Measurements from ENCODE around the gene TTYH3.

TTYH3 gene

DNA sequence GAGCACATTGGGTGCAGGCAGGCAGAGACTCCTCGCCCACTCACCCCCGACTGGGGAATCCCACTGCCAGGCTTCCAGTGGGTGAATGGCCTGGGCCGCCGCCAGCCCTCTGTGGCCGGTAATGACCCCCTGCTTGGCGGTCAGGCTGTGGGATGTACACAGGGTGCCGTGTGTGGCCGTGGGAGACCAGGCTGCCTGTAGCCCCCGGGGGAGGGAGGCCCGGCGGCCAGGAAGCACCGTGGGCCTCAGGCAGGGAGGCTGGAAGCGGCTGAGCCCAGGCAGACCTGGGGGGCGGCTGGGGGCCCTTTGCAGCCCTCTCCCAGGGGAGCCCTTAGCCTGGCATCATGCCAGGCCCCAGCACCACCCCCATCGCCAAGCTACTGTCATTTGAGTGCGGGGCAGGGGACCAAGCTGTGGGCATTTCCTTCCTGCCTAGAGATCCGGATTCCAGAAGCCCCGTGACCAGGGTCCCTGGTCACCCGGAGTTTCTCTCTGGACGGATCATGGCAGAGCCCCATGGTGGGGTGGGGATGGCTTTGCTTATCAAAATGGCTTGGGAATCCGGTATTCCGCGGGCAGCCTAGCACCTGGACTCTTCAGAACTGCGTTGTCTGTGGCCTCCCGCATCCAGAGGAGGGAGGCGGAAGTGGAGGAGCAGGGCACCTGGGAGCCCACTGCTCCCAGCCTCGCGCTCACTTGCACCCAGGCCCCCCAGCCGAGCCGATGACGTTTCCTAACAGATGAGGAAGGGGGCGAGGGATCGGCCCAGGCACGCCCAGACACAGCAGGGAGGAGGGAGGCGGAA, 1.1 kb downstream of the TTYH3 start (continued):
- no peak for TF ChIP-seq MEIS1 (CRISPR knock-in tag; IDR thresholded peaks at IDR 0.05; ENCODE audit: borderline replicate concordance)
- TF ChIP-seq RBAK (tag by site-specific recombination; IDR thresholded peaks at IDR 0.05) = no peak
- peak; percentile 96 for TF ChIP-seq ZFHX2 (tag by site-specific recombination; conservative IDR thresholded peaks at IDR 0.05)
- TF ChIP-seq, protein P1, sequence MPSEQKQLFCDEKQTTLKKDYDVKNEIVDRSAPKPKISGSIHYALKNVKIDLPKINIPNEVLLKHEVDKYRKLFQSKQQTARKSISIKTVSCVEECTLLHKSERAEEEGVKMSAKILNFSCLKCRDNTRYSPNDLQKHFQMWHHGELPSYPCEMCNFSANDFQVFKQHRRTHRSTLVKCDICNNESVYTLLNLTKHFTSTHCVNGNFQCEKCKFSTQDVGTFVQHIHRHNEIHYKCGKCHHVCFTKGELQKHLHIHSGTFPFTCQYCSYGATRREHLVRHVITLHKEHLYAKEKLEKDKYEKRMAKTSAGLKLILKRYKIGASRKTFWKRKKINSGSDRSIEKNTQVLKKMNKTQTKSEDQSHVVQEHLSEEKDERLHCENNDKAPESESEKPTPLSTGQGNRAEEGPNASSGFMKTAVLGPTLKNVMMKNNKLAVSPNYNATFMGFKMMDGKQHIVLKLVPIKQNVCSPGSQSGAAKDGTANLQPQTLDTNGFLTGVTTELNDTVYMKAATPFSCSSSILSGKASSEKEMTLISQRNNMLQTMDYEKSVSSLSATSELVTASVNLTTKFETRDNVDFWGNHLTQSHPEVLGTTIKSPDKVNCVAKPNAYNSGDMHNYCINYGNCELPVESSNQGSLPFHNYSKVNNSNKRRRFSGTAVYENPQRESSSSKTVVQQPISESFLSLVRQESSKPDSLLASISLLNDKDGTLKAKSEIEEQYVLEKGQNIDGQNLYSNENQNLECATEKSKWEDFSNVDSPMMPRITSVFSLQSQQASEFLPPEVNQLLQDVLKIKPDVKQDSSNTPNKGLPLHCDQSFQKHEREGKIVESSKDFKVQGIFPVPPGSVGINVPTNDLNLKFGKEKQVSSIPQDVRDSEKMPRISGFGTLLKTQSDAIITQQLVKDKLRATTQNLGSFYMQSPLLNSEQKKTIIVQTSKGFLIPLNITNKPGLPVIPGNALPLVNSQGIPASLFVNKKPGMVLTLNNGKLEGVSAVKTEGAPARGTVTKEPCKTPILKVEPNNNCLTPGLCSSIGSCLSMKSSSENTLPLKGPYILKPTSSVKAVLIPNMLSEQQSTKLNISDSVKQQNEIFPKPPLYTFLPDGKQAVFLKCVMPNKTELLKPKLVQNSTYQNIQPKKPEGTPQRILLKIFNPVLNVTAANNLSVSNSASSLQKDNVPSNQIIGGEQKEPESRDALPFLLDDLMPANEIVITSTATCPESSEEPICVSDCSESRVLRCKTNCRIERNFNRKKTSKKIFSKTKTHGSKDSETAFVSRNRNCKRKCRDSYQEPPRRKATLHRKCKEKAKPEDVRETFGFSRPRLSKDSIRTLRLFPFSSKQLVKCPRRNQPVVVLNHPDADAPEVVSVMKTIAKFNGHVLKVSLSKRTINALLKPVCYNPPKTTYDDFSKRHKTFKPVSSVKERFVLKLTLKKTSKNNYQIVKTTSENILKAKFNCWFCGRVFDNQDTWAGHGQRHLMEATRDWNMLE (tag by site-specific recombination; conservative IDR thresholded peaks at IDR 0.05; ENCODE audit: low read depth) = no peak
- TF ChIP-seq ZNF146 (tag by site-specific recombination; IDR thresholded peaks at IDR 0.05) = no peak
- peak; percentile 69 for TF ChIP-seq SP2 (tag by site-specific recombination; IDR thresholded peaks at IDR 0.05)
- TF ChIP-seq, protein P2, sequence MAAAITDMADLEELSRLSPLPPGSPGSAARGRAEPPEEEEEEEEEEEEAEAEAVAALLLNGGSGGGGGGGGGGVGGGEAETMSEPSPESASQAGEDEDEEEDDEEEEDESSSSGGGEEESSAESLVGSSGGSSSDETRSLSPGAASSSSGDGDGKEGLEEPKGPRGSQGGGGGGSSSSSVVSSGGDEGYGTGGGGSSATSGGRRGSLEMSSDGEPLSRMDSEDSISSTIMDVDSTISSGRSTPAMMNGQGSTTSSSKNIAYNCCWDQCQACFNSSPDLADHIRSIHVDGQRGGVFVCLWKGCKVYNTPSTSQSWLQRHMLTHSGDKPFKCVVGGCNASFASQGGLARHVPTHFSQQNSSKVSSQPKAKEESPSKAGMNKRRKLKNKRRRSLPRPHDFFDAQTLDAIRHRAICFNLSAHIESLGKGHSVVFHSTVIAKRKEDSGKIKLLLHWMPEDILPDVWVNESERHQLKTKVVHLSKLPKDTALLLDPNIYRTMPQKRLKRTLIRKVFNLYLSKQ (tag by site-specific recombination; IDR thresholded peaks at IDR 0.05; ENCODE audit: borderline replicate concordance) = no peak
- TF ChIP-seq ZNF324 (tag by site-specific recombination; IDR thresholded peaks at IDR 0.05) = no peak; the same call in 1 of the 2 replicates
- TF ChIP-seq, protein P3, sequence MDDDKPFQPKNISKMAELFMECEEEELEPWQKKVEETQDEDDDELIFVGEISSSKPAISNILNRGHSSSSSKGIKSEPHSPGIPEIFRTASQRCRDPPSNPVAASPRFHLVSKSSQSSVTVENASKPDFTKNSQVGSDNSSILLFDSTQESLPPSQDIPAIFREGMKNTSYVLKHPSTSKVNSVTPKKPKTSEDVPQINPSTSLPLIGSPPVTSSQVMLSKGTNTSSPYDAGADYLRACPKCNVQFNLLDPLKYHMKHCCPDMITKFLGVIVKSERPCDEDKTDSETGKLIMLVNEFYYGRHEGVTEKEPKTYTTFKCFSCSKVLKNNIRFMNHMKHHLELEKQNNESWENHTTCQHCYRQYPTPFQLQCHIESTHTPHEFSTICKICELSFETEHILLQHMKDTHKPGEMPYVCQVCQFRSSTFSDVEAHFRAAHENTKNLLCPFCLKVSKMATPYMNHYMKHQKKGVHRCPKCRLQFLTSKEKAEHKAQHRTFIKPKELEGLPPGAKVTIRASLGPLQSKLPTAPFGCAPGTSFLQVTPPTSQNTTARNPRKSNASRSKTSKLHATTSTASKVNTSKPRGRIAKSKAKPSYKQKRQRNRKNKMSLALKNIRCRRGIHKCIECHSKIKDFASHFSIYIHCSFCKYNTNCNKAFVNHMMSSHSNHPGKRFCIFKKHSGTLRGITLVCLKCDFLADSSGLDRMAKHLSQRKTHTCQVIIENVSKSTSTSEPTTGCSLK (tag by site-specific recombination; IDR thresholded peaks at IDR 0.05) = no peak
- TF ChIP-seq ZBTB21 (tag by site-specific recombination; IDR thresholded peaks at IDR 0.05) = no peak; the same call in 1 of the 2 replicates
- TF ChIP-seq, protein P4, sequence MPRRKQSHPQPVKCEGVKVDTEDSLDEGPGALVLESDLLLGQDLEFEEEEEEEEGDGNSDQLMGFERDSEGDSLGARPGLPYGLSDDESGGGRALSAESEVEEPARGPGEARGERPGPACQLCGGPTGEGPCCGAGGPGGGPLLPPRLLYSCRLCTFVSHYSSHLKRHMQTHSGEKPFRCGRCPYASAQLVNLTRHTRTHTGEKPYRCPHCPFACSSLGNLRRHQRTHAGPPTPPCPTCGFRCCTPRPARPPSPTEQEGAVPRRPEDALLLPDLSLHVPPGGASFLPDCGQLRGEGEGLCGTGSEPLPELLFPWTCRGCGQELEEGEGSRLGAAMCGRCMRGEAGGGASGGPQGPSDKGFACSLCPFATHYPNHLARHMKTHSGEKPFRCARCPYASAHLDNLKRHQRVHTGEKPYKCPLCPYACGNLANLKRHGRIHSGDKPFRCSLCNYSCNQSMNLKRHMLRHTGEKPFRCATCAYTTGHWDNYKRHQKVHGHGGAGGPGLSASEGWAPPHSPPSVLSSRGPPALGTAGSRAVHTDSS (tag by site-specific recombination; IDR thresholded peaks at IDR 0.05) = no peak
- TF ChIP-seq, protein P5, sequence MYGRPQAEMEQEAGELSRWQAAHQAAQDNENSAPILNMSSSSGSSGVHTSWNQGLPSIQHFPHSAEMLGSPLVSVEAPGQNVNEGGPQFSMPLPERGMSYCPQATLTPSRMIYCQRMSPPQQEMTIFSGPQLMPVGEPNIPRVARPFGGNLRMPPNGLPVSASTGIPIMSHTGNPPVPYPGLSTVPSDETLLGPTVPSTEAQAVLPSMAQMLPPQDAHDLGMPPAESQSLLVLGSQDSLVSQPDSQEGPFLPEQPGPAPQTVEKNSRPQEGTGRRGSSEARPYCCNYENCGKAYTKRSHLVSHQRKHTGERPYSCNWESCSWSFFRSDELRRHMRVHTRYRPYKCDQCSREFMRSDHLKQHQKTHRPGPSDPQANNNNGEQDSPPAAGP (tag by site-specific recombination; IDR thresholded peaks at IDR 0.05) = 0 out of 2 replicates have a peak, but pooled peaks have one; percentile 60
- TF ChIP-seq PRDM1 (tag by site-specific recombination; IDR thresholded peaks at IDR 0.05) = no peak
- TF ChIP-seq ZNF311 (tag by site-specific recombination; IDR thresholded peaks at IDR 0.05; ENCODE audit: borderline replicate concordance) = no peak
- no peak for TF ChIP-seq HOXD13 (CRISPR knock-in tag; IDR thresholded peaks at IDR 0.05; ENCODE audit: borderline replicate concordance)
- TF ChIP-seq KLF1 (tag by site-specific recombination; IDR thresholded peaks at IDR 0.05) = peak; percentile 67; the same call in 1 of the 2 replicates
- TF ChIP-seq ZNF350 (tag by site-specific recombination; IDR thresholded peaks at IDR 0.05) = no peak
- TF ChIP-seq ZNF335 (tag by site-specific recombination; conservative IDR thresholded peaks at IDR 0.05) = peak; percentile 81
- TF ChIP-seq, protein P6, sequence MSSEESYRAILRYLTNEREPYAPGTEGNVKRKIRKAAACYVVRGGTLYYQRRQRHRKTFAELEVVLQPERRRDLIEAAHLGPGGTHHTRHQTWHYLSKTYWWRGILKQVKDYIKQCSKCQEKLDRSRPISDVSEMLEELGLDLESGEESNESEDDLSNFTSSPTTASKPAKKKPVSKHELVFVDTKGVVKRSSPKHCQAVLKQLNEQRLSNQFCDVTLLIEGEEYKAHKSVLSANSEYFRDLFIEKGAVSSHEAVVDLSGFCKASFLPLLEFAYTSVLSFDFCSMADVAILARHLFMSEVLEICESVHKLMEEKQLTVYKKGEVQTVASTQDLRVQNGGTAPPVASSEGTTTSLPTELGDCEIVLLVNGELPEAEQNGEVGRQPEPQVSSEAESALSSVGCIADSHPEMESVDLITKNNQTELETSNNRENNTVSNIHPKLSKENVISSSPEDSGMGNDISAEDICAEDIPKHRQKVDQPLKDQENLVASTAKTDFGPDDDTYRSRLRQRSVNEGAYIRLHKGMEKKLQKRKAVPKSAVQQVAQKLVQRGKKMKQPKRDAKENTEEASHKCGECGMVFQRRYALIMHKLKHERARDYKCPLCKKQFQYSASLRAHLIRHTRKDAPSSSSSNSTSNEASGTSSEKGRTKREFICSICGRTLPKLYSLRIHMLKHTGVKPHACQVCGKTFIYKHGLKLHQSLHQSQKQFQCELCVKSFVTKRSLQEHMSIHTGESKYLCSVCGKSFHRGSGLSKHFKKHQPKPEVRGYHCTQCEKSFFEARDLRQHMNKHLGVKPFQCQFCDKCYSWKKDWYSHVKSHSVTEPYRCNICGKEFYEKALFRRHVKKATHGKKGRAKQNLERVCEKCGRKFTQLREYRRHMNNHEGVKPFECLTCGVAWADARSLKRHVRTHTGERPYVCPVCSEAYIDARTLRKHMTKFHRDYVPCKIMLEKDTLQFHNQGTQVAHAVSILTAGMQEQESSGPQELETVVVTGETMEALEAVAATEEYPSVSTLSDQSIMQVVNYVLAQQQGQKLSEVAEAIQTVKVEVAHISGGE (tag by site-specific recombination; conservative IDR thresholded peaks at IDR 0.05; ENCODE audit: low read depth) = peak; percentile 55
- TF ChIP-seq, protein P7, sequence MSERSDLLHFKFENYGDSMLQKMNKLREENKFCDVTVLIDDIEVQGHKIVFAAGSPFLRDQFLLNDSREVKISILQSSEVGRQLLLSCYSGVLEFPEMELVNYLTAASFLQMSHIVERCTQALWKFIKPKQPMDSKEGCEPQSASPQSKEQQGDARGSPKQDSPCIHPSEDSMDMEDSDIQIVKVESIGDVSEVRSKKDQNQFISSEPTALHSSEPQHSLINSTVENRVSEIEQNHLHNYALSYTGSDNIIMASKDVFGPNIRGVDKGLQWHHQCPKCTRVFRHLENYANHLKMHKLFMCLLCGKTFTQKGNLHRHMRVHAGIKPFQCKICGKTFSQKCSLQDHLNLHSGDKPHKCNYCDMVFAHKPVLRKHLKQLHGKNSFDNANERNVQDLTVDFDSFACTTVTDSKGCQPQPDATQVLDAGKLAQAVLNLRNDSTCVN (tag by site-specific recombination; optimal IDR thresholded peaks at IDR 0.05) = no peak
- no peak for TF ChIP-seq OVOL3 (tag by site-specific recombination; IDR thresholded peaks at IDR 0.05)
- TF ChIP-seq ZEB2 (tag by site-specific recombination; IDR thresholded peaks at IDR 0.05) = peak; percentile 52; the same call in 1 of the 2 replicates
- TF ChIP-seq ZNF600 (tag by site-specific recombination; IDR thresholded peaks at IDR 0.05) = no peak

All from HEK293 (cell line).